CD4-positive, alpha-beta T cell (primary cell): ENCODE results near the gene GDF9. TPM values are rescaled to one million over a fixed set of nuclear protein-coding genes. Genes with fewer than 3 reads are reported as not detected.

ENCODE experiments used
- ATAC-seq: fragments of 200-7000 bp; cut with Tn5 transposase; one replicate; pipeline ENCODE4 v1.10.0; 2022; ENCODE audit warnings: mild to moderate bottlenecking; ENCODE audit not compliant: poor library complexity
- CTCF ChIA-PET: fragments of 350-600 bp; sonication (Branson Sonifier 250); formaldehyde crosslinking; loops from one replicate; lab custom pipeline; 2021; ENCODE audit warnings: antibody characterized with exemption, inconsistent platforms; lab: Charles Lee
- POLR2A ChIA-PET: fragments of 350-600 bp; sonication (Branson Sonifier 250); formaldehyde crosslinking; loops from one replicate; lab custom pipeline; 2021; ENCODE audit warnings: antibody characterized with exemption, inconsistent platforms; lab: Charles Lee
- DNase-seq, 14 experiments: peaks; one replicate each; pipeline ENCODE4 v3.0.0-alpha.2; 2013 to 2020; ENCODE audit warnings: mixed read lengths in 2 of 14
- H3K27ac ChIP-seq, 2 donors: one replicate each; pipeline versions ENCODE4 v1.5.1 to v1.7.0; 2013; ENCODE audit warnings: low read length in 2 of 2, low read depth in 1 of 2, mild to moderate bottlenecking in 1 of 2
- H3K27me3 ChIP-seq, 2 experiments: 1 replicate in 1 of 2; 2 replicates in 1 of 2; pipeline versions ENCODE4 v1.6.1 to v1.7.0; 2013; ENCODE audit warnings: low read length in 2 of 2, control low read depth in 1 of 2, mild to moderate bottlenecking in 1 of 2, moderate library complexity in 1 of 2; ENCODE audit not compliant: insufficient read depth in 2 of 2, control insufficient read depth in 1 of 2
- H3K36me3 ChIP-seq: one replicate; pipeline ENCODE4 v1.6.1; 2013; ENCODE audit warnings: low read length, control low read depth; ENCODE audit not compliant: insufficient read depth
- H3K4me1 ChIP-seq: one replicate; pipeline ENCODE4 v1.6.1; 2013; ENCODE audit warnings: low read length, control low read depth; ENCODE audit not compliant: insufficient read depth
- H3K4me3 ChIP-seq: one replicate; pipeline ENCODE4 v1.5.1; 2013; ENCODE audit warnings: mild to moderate bottlenecking, low read length, moderate library complexity
- H3K9me3 ChIP-seq, 2 experiments: 1 replicate in 1 of 2; 2 replicates in 1 of 2; pipeline versions ENCODE4 v1.6.1 to v1.7.0; 2013; ENCODE audit warnings: low read length in 2 of 2, mild to moderate bottlenecking in 2 of 2, control low read depth in 1 of 2, moderate library complexity in 1 of 2; ENCODE audit not compliant: control insufficient read depth in 1 of 2, insufficient read depth in 1 of 2
- H3K27ac Mint-ChIP-seq: one replicate; pipeline ENCODE4 v1.8.0; 2020; ENCODE audit warnings: mixed read lengths
- H3K27me3 Mint-ChIP-seq: one replicate; pipeline ENCODE4 v1.8.0; 2021; ENCODE audit warnings: mixed read lengths
- H3K36me3 Mint-ChIP-seq: one replicate; pipeline ENCODE4 v1.8.0; 2021; ENCODE audit warnings: low read depth, mixed read lengths
- H3K4me1 Mint-ChIP-seq: one replicate; pipeline ENCODE4 v1.8.0; 2021; ENCODE audit warnings: low read depth, mixed read lengths
- H3K4me3 Mint-ChIP-seq: one replicate; pipeline ENCODE4 v1.8.0; 2020; ENCODE audit warnings: mild to moderate bottlenecking, mixed read lengths
- H3K9me3 Mint-ChIP-seq: one replicate; pipeline ENCODE4 v1.8.0; 2020; ENCODE audit warnings: mixed read lengths
- intact Hi-C, 2 experiments: fragments of 100-400 bp; cut with DNase I in 1 of 2; cut with micrococcal nuclease in 1 of 2; formaldehyde crosslinking; loops; one replicate each; pipeline versions ENCODE4 v1.15.1 to v1.9.0; 2023 to 2025; cut with DNase I, micrococcal nuclease
- total RNA-seq, 174 experiments: library from RNA in 2 of 174; stranded (reverse) in 2 of 174; gene quantifications; one replicate each; pipeline ENCODE4 v1.2.3 and lab custom pipeline; 2021 to 2026
- TF ChIP-seq, protein P1 (sequence below): fragments of 200-600 bp; IDR thresholded peaks from one replicate; pipeline ENCODE4 v1.8.0; 2022; ENCODE audit warnings: antibody characterized with exemption, mild to moderate bottlenecking

GDF9 gene
- total RNA-seq, 2 experiments from 2014 or later = 0.91 to 1.6 TPM

DNA sequence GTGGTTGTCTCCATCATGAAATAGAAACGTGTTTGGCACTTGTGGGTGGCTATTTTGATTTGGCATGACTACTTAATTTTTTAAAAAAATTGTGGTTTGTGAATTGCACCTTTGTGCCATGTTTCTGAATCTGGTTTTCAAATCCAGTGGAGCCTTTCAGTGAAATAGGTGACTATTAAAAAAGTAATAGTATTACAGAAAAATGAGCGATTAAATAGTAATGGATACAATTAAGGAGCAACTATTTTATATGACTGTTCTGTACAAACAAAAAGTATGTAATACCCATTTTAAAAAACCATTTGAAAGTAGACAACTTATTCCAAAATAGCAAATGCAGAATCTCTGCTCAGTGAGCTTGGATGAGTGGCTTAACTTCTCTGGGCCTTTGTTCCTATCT, 50.2 kb downstream of the GDF9 start:
- H3K9me3 Mint-ChIP-seq = no peaks in the 10 kb centered on the region
- no peaks in the 10 kb centered on the region for H3K36me3 ChIP-seq
- H3K27ac ChIP-seq = no peak overlapping the region
- peaks cover 0 to 6% of the 10 kb centered on the region in 2 experiments for H3K9me3 ChIP-seq
- peaks cover 29% of the 10 kb centered on the region for H3K4me1 ChIP-seq
- no peak overlapping the region for H3K27ac Mint-ChIP-seq
- ATAC-seq = no peak
- peaks cover 27 to 29% of the 10 kb centered on the region in 2 experiments for H3K27me3 ChIP-seq
- no peaks in the 10 kb centered on the region for H3K36me3 Mint-ChIP-seq
- H3K27me3 Mint-ChIP-seq = peaks cover 46% of the 10 kb centered on the region
- H3K4me3 Mint-ChIP-seq = no peak overlapping the region
- H3K4me3 ChIP-seq = no peak overlapping the region
- intact Hi-C loops = no loop called here
- no peak for DNase-seq
- H3K4me1 Mint-ChIP-seq = peaks cover 29% of the 10 kb centered on the region
- ChIA-PET CTCF (interaction anchor here (1.0 to 1.5 kb wide), 3 partner anchors 10 to 69 kb away, joined by 3 to 5 read pairs (median 4); partner anchors contain the start of gene CCNI2), POLR2A (no interaction called here)
- TF ChIP-seq, protein P1, sequence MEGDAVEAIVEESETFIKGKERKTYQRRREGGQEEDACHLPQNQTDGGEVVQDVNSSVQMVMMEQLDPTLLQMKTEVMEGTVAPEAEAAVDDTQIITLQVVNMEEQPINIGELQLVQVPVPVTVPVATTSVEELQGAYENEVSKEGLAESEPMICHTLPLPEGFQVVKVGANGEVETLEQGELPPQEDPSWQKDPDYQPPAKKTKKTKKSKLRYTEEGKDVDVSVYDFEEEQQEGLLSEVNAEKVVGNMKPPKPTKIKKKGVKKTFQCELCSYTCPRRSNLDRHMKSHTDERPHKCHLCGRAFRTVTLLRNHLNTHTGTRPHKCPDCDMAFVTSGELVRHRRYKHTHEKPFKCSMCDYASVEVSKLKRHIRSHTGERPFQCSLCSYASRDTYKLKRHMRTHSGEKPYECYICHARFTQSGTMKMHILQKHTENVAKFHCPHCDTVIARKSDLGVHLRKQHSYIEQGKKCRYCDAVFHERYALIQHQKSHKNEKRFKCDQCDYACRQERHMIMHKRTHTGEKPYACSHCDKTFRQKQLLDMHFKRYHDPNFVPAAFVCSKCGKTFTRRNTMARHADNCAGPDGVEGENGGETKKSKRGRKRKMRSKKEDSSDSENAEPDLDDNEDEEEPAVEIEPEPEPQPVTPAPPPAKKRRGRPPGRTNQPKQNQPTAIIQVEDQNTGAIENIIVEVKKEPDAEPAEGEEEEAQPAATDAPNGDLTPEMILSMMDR = no peak

DNA sequence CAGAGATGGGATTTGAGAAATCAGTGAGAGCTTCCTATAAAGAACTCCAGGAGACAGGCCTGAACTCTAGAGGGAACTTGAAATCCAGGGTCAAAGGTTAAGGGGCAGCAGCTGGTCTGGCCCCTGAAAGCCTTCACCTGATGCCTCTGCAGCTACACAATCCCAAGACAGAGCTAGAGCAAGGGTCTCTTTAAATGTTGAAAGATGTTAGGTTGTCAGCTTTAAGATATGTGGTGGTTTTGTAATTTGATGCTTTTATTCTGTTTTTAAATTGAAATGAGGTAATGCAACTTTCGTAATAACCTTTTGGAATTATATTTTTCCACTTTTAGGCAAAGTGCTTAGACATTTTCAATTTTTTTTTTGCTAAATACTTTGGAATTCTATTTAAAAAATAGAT, 50.8 kb downstream of the GDF9 start:
- Mint-ChIP-seq H3K4me1 (peaks cover 29% of the 10 kb centered on the region), H3K9me3 (no peaks in the 10 kb centered on the region), H3K27me3 (peaks cover 52% of the 10 kb centered on the region), H3K27ac (no peak overlapping the region), H3K36me3 (no peaks in the 10 kb centered on the region), H3K4me3 (peak overlapping the region; percentile 62)
- ATAC-seq = no peak
- TF ChIP-seq, protein P1 = no peak
- intact Hi-C loops = no loop called here
- ChIA-PET CTCF (interaction anchor here (1.0 to 1.5 kb wide), 3 partner anchors 10 to 68 kb away, joined by 3 to 5 read pairs (median 4); partner anchors contain the start of gene CCNI2), POLR2A (interaction anchor here (1.0 kb wide), 1 partner anchor 259 kb away, joined by 3 read pairs; the partner anchor contains the start of gene RAD50)
- Histone ChIP-seq H3K27me3 (peaks cover 27 to 36% of the 10 kb centered on the region in 2 experiments), H3K36me3 (no peaks in the 10 kb centered on the region), H3K4me1 (peaks cover 29% of the 10 kb centered on the region), H3K4me3 (no peak overlapping the region), H3K9me3 (peaks cover 0 to 6% of the 10 kb centered on the region in 2 experiments), H3K27ac (no peak overlapping the region)
- no peak for DNase-seq

DNA sequence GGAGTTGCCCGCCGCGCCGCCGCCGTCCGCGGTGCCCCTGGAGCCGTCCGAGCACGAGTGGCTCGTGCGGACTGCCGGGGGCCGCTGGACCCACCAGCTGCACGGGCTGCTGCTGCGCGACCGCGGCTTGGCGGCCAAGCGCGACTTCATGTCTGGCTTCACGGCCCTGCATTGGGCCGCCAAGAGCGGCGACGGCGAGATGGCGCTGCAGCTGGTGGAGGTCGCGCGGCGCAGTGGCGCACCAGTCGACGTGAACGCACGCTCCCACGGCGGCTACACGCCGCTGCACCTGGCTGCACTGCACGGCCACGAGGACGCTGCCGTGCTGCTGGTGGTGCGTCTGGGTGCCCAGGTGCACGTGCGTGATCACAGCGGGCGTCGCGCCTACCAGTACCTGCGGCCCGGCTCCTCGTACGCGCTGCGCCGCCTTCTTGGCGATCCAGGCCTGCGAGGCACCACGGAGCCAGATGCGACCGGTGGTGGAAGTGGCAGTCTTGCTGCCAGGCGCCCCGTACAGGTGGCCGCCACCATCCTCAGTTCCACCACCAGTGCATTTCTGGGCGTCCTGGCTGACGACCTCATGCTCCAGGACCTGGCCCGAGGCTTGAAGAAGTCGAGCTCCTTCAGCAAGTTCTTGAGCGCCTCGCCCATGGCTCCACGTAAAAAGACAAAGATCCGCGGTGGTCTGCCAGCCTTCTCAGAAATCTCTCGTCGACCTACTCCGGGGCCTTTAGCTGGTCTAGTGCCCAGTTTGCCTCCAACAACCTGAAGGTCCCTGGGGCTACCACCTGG, 51.6 kb downstream of the GDF9 start:
- ATAC-seq (no peak), DNase-seq (peak in 2 of 14 experiments; percentile 13 to 30)
- TF ChIP-seq, protein P1 = no peak
- H3K9me3 ChIP-seq = peaks cover 0 to 5% of the 10 kb centered on the region in 2 experiments
- H3K27me3 Mint-ChIP-seq = peaks cover 54% of the 10 kb centered on the region
- ChIA-PET POLR2A (interaction anchor here (0.9 to 1.6 kb wide), 3 partner anchors 15 to 258 kb away, joined by 3 to 5 read pairs (median 3); partner anchors contain the start of genes CCNI2 and RAD50), CTCF (interaction anchor here (1.0 to 1.5 kb wide), 4 partner anchors 9 to 68 kb away, joined by 3 to 5 read pairs (median 4); partner anchors contain the start of gene CCNI2)
- H3K4me1 Mint-ChIP-seq = peaks cover 23% of the 10 kb centered on the region
- peak overlapping the region; percentile 62 for H3K4me3 Mint-ChIP-seq
- H3K4me1 ChIP-seq = peaks cover 22% of the 10 kb centered on the region
- intact Hi-C loops = no loop called here
- no peak overlapping the region for H3K27ac Mint-ChIP-seq
- H3K27ac ChIP-seq = no peak overlapping the region
- H3K36me3 ChIP-seq = no peaks in the 10 kb centered on the region
- H3K27me3 ChIP-seq = peaks cover 29 to 38% of the 10 kb centered on the region in 2 experiments
- no peak overlapping the region for H3K4me3 ChIP-seq
- no peaks in the 10 kb centered on the region for H3K9me3 Mint-ChIP-seq
- no peaks in the 10 kb centered on the region for H3K36me3 Mint-ChIP-seq
